GM21529 (cell line): ENCODE data around the gene MPO.
A peak's percentile ranks its signal among the peaks of the same experiment; 100 is the strongest.

ENCODE experiments used
- ATAC-seq: cut with Tn5 transposase; IDR thresholded peaks from one replicate; pipeline ENCODE4 v1.9.1; 2021; ENCODE audit not compliant: unreplicated experiment

The MPO gene

DNA sequence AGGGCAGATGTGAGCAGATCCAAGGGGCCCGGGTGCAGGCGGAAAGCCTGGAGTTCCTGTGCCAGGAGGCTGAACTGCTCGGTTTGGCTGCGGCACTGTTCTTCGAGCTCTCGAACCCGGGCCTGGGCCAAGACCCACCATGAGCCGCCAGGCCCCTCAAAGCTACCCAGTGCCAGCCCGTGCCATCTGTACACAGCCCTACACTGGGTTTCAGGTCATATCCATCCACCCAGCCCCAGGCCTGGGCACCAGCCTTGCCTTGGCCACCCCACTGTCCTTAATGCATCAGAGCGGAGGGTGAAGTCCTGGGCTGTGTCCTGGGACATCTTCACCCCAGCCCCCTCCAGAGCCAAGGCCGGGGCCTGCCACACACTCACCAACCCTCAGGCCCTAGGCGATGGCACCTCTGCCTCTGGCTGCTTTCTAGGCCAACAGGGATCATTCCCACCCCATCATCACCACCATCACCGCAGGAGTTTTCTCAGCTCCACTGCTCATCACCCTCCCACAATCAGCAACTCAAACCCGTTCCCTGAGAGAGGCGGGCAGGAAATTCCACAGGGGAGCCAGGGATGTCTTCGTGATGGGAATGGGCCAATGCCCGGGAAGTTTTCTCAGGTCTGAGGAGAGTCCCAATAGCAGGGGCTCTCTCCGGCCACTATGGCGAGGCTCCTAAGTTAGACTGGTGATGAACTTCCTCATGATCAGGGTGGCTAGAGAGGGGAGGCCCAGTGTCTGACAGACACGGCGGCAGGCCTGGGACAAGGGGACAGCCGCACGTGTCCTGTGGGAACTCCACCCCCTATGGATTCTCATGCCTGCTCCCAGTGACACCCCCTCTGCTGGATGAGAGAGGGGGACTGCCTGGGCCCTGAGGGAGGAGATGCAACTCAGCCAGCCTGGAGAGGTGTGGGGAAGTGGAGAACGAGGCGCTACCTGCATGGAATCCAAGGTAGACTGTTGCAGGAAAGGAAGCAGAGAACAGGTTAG lies 38.7 kb upstream of the MPO start:
- ATAC-seq: no peak

DNA sequence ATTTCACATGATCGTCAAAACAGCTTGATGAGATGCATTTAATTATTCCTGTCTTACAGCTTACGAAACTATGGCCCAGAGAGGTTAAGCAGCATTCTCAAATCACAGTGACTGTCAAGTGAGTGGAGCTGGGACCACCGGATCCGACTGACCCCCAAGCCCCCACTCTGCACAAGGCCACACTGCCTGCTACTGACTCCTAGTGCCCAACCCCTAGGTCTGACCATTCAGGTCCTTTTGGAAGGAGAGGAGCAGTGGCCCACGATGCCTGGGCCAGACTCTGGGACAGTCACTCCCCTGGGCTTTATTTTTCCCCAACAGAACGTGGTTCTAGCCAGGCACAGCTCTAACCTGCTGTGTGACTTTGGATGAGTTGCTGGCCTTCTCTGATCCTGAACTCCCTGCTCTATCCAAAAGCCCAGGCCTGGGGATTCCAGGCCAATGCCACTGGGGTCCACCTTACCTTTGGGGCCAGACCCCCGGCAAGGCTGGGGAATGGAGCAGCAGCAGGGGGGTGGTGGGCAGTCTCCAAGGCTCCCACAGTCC lies 38.0 kb upstream of the MPO start:
- no peak for ATAC-seq

- ATAC-seq: no peak
Measured at GRCh38 chr17:58318065-58318481, 37.3 kb upstream of the MPO start.

DNA sequence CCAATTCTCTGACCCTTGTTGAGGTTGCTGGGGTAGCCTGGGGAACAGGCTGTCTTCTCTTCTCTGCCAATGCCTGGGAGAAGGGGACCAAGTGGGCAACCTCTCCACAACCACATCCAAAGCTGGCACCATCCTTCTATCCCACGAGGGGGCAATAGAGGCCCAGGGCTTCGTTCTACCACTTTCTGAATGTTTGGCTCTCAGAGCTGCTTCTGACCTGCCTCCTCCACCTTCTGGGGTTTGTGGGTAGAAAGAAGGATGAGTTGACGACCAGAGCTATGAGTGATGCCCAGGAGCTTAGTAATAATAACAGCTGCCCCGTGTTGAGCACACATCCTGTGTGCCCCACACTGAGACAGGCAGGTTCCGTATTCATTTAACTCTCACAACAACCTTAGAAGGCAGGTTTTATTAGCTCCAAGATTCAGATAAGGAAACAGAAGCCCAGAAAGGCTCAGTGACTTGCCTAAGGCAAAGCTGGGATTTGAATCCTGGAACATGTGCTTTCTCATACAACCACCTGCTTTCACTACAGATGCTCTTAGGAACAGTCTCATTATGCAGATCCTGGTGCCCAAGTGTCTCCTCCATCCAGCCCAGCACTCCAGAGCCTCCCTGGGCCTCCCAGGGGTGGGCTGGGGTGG lies 36.8 kb upstream of the MPO start:
- peak; percentile 74 for ATAC-seq

GRCh38 chr17:58316260-58316960 lies 35.7 kb upstream of the MPO start:
- no peak for ATAC-seq

- no peak for ATAC-seq
Measured at GRCh38 chr17:58315750-58316149, 35.0 kb upstream of the MPO start.

- no peak for ATAC-seq
Measured at GRCh38 chr17:58315281-58315711, 34.6 kb upstream of the MPO start.

GRCh38 chr17:58314706-58315015 lies 33.9 kb upstream of the MPO start:
- ATAC-seq: no peak

GRCh38 chr17:58313815-58314705 lies 33.3 kb upstream of the MPO start:
- no peak for ATAC-seq

- no peak for ATAC-seq
Measured at GRCh38 chr17:58312829-58313228, 32.1 kb upstream of the MPO start.

DNA sequence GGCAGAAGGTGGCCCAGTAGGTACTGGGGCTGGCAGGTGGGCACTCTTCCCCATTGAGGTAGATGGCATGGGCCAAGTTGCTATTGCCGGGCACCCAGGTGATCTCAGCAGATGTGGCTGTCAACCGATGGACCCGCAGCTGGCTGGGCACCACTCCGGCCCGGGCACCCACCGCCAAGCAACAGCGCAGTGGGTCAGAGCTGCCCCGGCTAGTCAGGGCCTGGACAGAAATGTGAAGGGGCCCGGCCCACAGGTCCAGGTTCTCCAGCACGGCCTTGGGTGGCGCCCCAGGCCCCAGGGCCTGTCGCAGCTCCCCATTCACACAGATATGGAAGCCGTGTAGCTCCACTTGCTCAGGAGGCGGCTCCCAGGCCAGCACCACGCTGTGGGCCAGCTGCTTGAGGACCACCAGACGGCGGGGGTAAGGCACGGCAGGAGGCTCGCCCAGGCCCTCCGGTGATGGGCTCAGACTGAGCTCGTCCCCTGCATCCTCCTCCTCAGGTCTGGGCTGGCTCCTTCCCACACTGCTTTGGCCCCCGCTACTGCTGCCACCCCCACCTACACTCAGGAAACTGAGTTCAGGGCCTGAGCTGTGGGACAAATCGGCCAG lies 31.4 kb upstream of the MPO start:
- ATAC-seq: no peak

- ATAC-seq: no peak
Measured at GRCh38 chr17:58311429-58311894, 30.7 kb upstream of the MPO start.

DNA sequence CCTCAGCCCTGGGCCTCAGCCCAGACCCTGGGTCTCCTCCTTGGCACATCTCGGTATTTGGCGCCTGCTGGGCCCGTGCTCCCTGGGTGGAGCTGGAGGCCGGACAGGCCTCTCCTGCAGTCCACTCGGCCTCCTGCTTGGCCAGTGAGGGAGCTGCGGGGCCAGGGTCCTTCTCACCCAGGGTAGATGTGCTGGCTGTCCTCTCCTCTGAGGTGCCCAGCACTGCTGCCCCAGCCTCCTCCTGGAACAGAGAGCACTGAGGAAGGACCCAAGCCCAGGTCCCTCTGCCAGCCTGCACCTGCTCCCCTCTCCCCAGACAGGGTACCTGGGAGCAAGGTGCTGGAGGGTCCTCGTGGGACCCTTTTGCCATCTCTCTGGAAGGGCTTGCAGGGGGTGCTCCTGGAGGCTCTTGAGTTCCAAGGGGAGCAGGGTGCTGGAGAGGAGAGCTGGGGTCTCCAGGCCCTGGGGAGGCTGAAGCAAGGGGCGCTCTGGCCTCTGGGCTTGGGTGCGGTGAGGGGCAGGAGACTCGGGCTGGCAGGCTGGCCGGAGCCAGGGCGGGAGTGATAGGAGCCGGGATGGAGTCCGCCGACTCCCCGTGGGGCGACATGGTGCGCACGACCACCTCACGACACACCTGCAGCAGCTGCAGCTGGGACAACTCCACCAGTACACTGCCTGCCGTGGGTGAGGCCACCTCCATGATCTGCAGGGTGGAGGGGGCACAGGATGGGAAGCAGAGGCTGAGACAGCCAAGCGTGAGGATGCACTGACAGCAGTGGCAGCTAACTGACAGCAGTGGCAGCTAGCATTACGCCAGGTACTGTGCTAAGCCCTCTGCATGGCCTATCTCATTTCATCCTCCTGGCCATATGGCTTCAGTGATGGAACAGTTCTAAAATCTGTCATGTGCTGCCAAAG lies 30.0 kb upstream of the MPO start:
- no peak for ATAC-seq

GRCh38 chr17:58309918-58310259 lies 29.2 kb upstream of the MPO start:
- ATAC-seq: no peak

DNA sequence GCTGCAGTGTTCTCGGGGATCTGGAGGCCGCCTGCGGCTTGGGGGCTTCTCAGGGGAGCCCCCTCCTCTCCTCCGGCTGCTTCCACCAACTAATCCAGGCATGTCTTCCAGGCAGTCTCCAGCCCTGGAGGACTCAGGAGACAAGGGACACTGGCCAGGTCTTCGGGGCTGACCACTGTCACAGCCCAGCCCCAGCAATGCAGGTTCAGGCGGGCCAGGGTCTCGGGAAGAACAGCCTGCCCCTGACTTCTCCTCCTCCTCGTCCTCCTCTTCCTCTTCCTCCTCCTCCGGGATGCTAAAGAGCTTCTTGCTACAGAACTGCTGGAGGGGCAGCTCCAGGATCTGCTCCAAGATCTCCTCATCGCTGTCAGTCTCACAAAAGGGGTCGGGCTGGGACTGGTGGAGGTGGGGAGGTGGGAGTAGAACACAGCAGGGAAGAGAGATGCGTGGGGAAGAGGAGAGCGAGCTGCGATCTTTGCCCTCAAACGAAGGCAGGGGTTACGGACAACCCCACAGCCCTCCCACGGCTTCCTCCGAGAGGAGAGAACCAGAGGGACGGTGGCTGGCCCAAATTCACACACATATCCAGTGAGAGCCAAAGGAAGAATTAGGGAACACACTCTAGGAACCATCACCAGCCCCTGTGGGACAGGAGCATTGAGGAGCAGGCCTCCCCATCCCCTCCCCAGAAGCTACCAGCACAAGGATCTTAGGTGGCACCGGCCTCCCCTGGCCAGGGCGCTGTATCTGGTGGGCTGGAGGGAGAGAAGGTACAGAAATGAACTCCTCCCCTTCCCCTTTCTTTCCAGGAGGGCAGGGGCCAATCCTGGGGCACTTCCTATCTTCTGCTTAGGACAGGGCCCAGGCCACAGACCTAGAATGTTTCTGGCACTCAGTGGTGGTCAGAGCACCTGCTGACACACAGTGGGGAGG lies 28.5 kb upstream of the MPO start:
- no peak for ATAC-seq

- no peak for ATAC-seq
Measured at GRCh38 chr17:58308173-58308984, 27.6 kb upstream of the MPO start.
